ENCODE measurements around the gene EPHA8.

DNA sequence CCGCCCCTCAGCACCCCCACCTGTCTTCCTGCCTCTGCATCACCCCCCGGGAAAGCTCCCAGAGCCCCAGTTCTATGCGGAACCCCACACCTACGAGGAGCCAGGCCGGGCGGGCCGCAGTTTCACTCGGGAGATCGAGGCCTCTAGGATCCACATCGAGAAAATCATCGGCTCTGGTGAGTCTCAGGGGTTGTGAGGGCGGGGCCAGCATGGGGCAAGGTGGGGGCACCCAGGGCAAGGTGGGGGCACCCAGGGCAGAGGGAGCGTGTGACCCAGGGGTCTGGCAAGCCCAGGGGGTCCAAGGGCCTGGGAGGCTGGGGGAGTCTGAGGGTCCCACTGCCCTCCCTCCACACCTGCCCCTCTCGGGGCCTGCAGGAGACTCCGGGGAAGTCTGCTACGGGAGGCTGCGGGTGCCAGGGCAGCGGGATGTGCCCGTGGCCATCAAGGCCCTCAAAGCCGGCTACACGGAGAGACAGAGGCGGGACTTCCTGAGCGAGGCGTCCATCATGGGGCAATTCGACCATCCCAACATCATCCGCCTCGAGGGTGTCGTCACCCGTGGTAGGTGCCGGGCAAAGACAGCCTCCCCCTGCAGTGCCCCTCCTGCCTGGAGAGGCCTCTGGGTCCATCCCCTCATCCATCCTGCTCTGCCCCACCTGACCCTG, 34.1 kb downstream of the EPHA8 start:
- no peak for TF ChIP-seq EZH2 (IDR thresholded peaks at IDR 0.05; ENCODE audit: low read depth)
- TF ChIP-seq, protein P1, sequence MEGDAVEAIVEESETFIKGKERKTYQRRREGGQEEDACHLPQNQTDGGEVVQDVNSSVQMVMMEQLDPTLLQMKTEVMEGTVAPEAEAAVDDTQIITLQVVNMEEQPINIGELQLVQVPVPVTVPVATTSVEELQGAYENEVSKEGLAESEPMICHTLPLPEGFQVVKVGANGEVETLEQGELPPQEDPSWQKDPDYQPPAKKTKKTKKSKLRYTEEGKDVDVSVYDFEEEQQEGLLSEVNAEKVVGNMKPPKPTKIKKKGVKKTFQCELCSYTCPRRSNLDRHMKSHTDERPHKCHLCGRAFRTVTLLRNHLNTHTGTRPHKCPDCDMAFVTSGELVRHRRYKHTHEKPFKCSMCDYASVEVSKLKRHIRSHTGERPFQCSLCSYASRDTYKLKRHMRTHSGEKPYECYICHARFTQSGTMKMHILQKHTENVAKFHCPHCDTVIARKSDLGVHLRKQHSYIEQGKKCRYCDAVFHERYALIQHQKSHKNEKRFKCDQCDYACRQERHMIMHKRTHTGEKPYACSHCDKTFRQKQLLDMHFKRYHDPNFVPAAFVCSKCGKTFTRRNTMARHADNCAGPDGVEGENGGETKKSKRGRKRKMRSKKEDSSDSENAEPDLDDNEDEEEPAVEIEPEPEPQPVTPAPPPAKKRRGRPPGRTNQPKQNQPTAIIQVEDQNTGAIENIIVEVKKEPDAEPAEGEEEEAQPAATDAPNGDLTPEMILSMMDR (conservative IDR thresholded peaks at IDR 0.05), result no peak
